ENCODE data around the gene ACTR1B. TPM values are rescaled to one million over a fixed set of nuclear protein-coding genes. Genes with fewer than 3 reads are reported as not detected.
A peak's percentile ranks its signal among the peaks of the same experiment; 100 is the strongest.
"Not testable (repeated sequence)": the region's sequence is repeated elsewhere in the genome, so short reads cannot be mapped to it uniquely, and the experiment has no call there.

The ACTR1B gene
- polyA plus RNA-seq, 3 donors, result 8.9 to 64.4 (median 9.9) TPM

- H3K27ac ChIP-seq (ENCODE audit: low read depth in 1 of 2, low read length in 2 of 2), result no peak overlapping the region
- H3K27ac Mint-ChIP-seq, result no peak overlapping the region
- H3K27me3 ChIP-seq (ENCODE audit: control insufficient read depth in 2 of 2, insufficient read depth in 2 of 2, low read length in 2 of 2), result no peaks in the 10 kb centered on the region
- H3K9ac ChIP-seq (ENCODE audit: insufficient read depth, low read length, poor library complexity, severe bottlenecking), result no peak overlapping the region
- H3K79me2 ChIP-seq (ENCODE audit: insufficient read depth, low read length), result no peaks in the 10 kb centered on the region
- 13% methylated on average over 7 of the region's 8 CpGs for WGBS (ENCODE audit: insufficient coverage)
- DNase-seq, result no peak
- no peaks in the 10 kb centered on the region for H3K9me3 ChIP-seq (replicated peaks in 1 of 2; ENCODE audit: control insufficient read depth in 1 of 2, insufficient read depth in 1 of 2, low read length in 2 of 2)
- no peaks in the 10 kb centered on the region for H3K36me3 Mint-ChIP-seq
- intact Hi-C loops (cut with micrococcal nuclease), result no loop called here
- H3K4me2 ChIP-seq (replicated peaks; ENCODE audit: extremely low read depth, low read length, poor library complexity, severe bottlenecking), result no peak overlapping the region
- H3K9me3 Mint-ChIP-seq, result peaks cover 0 to 10% (median 8%) of the 10 kb centered on the region in 7 donors
- no peak for TF ChIP-seq CTCF (IDR thresholded peaks at IDR 0.05)
- no peak overlapping the region for H2AFZ ChIP-seq (ENCODE audit: insufficient read depth, low read depth, low read length, poor library complexity, severe bottlenecking)
- H3K27me3 Mint-ChIP-seq (ENCODE audit: low read depth in 3 of 3), result peaks cover 0 to 5% (median 2%) of the 10 kb centered on the region in 3 donors
- no peak overlapping the region for H3K4me3 ChIP-seq (replicated peaks in 1 of 3; ENCODE audit: low read depth in 2 of 3, low read length in 3 of 3)
- H4K20me1 ChIP-seq (ENCODE audit: insufficient read depth, low read length), result no peaks in the 10 kb centered on the region
- peaks cover 10% of the 10 kb centered on the region for H3K4me1 Mint-ChIP-seq
- H3K36me3 ChIP-seq (replicated peaks in 1 of 2; ENCODE audit: control insufficient read depth in 1 of 2, insufficient read depth in 2 of 2, low read length in 2 of 2), result no peaks in the 10 kb centered on the region
- H3K4me3 Mint-ChIP-seq, result no peak overlapping the region
- no peaks in the 10 kb centered on the region for H3K4me1 ChIP-seq (ENCODE audit: control insufficient read depth in 1 of 2, insufficient read depth in 2 of 2, low read length in 2 of 2)
Measured at GRCh38 chr2:97673915-97674283, 10.1 kb upstream of the ACTR1B start.

GRCh38 chr2:97673182-97673914 is 9.5 kb upstream of the ACTR1B start:
- 6% methylated on average over 2 of the region's 9 CpGs for WGBS (ENCODE audit: insufficient coverage)
- H3K27me3 Mint-ChIP-seq (ENCODE audit: low read depth in 3 of 3), result peaks cover 0 to 5% (median 2%) of the 10 kb centered on the region in 3 donors
- DNase-seq, result peak in 1 of 3 donors; percentile 44
- no peak overlapping the region for H3K4me2 ChIP-seq (replicated peaks; ENCODE audit: extremely low read depth, low read length, poor library complexity, severe bottlenecking)
- H3K4me1 Mint-ChIP-seq, result peaks cover 10% of the 10 kb centered on the region
- H3K4me3 ChIP-seq (replicated peaks in 1 of 3; ENCODE audit: low read depth in 2 of 3, low read length in 3 of 3), result no peak overlapping the region
- H3K4me3 Mint-ChIP-seq, result no peak overlapping the region
- intact Hi-C loops (cut with micrococcal nuclease), result no loop called here
- H3K4me1 ChIP-seq (ENCODE audit: control insufficient read depth in 1 of 2, insufficient read depth in 2 of 2, low read length in 2 of 2), result no peaks in the 10 kb centered on the region
- no peak overlapping the region for H3K27ac ChIP-seq (ENCODE audit: low read depth in 1 of 2, low read length in 2 of 2)
- H2AFZ ChIP-seq (ENCODE audit: insufficient read depth, low read depth, low read length, poor library complexity, severe bottlenecking), result peak overlapping the region; percentile 16
- H3K9ac ChIP-seq (ENCODE audit: insufficient read depth, low read length, poor library complexity, severe bottlenecking), result no peak overlapping the region
- H3K27ac Mint-ChIP-seq, result peak overlapping the region in 1 of 7 donors; percentile 46
- H3K36me3 Mint-ChIP-seq, result no peaks in the 10 kb centered on the region
- peaks cover 0 to 8% (median 6%) of the 10 kb centered on the region in 7 donors for H3K9me3 Mint-ChIP-seq
- H3K36me3 ChIP-seq (replicated peaks in 1 of 2; ENCODE audit: control insufficient read depth in 1 of 2, insufficient read depth in 2 of 2, low read length in 2 of 2), result no peaks in the 10 kb centered on the region
- no peaks in the 10 kb centered on the region for H4K20me1 ChIP-seq (ENCODE audit: insufficient read depth, low read length)
- H3K9me3 ChIP-seq (replicated peaks in 1 of 2; ENCODE audit: control insufficient read depth in 1 of 2, insufficient read depth in 1 of 2, low read length in 2 of 2), result no peaks in the 10 kb centered on the region
- no peaks in the 10 kb centered on the region for H3K79me2 ChIP-seq (ENCODE audit: insufficient read depth, low read length)
- no peaks in the 10 kb centered on the region for H3K27me3 ChIP-seq (ENCODE audit: control insufficient read depth in 2 of 2, insufficient read depth in 2 of 2, low read length in 2 of 2)
- no peak for TF ChIP-seq CTCF (IDR thresholded peaks at IDR 0.05)

- H3K4me3 Mint-ChIP-seq; H4K20me1 ChIP-seq (ENCODE audit: insufficient read depth, low read length); H3K4me1 Mint-ChIP-seq; H3K4me3 ChIP-seq (replicated peaks in 1 of 3; ENCODE audit: low read depth in 2 of 3, low read length in 3 of 3); H3K27me3 Mint-ChIP-seq (ENCODE audit: low read depth in 3 of 3); H3K36me3 Mint-ChIP-seq; H3K27me3 ChIP-seq (ENCODE audit: control insufficient read depth in 2 of 2, insufficient read depth in 2 of 2, low read length in 2 of 2); H3K79me2 ChIP-seq (ENCODE audit: insufficient read depth, low read length); H3K27ac ChIP-seq (ENCODE audit: low read depth in 1 of 2, low read length in 2 of 2); H3K9me3 Mint-ChIP-seq; H3K9me3 ChIP-seq (replicated peaks in 1 of 2; ENCODE audit: control insufficient read depth in 1 of 2, insufficient read depth in 1 of 2, low read length in 2 of 2); DNase-seq; H3K4me2 ChIP-seq (replicated peaks; ENCODE audit: extremely low read depth, low read length, poor library complexity, severe bottlenecking); intact Hi-C loops (cut with micrococcal nuclease); H3K4me1 ChIP-seq (ENCODE audit: control insufficient read depth in 1 of 2, insufficient read depth in 2 of 2, low read length in 2 of 2); H3K36me3 ChIP-seq (replicated peaks in 1 of 2; ENCODE audit: control insufficient read depth in 1 of 2, insufficient read depth in 2 of 2, low read length in 2 of 2); H3K9ac ChIP-seq (ENCODE audit: insufficient read depth, low read length, poor library complexity, severe bottlenecking): not testable (repeated sequence)
- 94% methylated on average over 4 of the region's 6 CpGs for WGBS (ENCODE audit: insufficient coverage)
- peak overlapping the region; percentile 16 for H2AFZ ChIP-seq (ENCODE audit: insufficient read depth, low read depth, low read length, poor library complexity, severe bottlenecking)
- peak overlapping the region in 1 of 7 donors; percentile 10 for H3K27ac Mint-ChIP-seq
Measured at GRCh38 chr2:97672606-97673140, 8.8 kb upstream of the ACTR1B start.
